H1 (cell line): ENCODE data around the gene RAD51B. TPM values are rescaled to one million over a fixed set of nuclear protein-coding genes. Genes with fewer than 3 reads are reported as not detected.

Experiments
- CTCF ChIA-PET: fragments of 300-600 bp; sonication (Branson Sonifier 250); formaldehyde crosslinking; loops from one replicate; lab custom pipeline; 2021; ENCODE audit not compliant: partially characterized antibody; lab: Charles Lee
- POLR2A ChIA-PET: fragments of 300-600 bp; sonication (Branson Sonifier 250); formaldehyde crosslinking; loops from one replicate; lab custom pipeline; 2021; ENCODE audit warnings: inconsistent platforms; ENCODE audit not compliant: partially characterized antibody; lab: Charles Lee
- DNase-seq, 2 experiments: peaks; one replicate each; pipeline versions ENCODE4 v3.0.0 to v3.0.0-alpha.2; 2010 to 2022; ENCODE audit warnings: low spot score in 2 of 2, low read depth in 1 of 2, mixed read lengths in 1 of 2
- FAIRE-seq: peaks from 2 replicates; lab custom pipeline; 2011; peaks lifted over from hg19 to GRCh38; lab: Jason Lieb, UNC
- H2AFZ ChIP-seq: 2 replicates; pipeline ENCODE4 v1.8.1; 2012; ENCODE audit warnings: low read length, inconsistent platforms
- H2AK5ac ChIP-seq: 2 replicates; pipeline ENCODE4 v1.6.1; 2013; ENCODE audit warnings: low read depth, low read length
- H2BK120ac ChIP-seq: replicated peaks from 2 replicates; pipeline ENCODE3; 2013; ENCODE audit warnings: low read depth, low read length, inconsistent platforms
- H2BK12ac ChIP-seq: 2 replicates; pipeline ENCODE4 v1.6.1; 2013; ENCODE audit warnings: low read depth, low read length
- H2BK15ac ChIP-seq: 2 replicates; pipeline ENCODE4 v1.6.1; 2013; ENCODE audit warnings: low read length
- H2BK20ac ChIP-seq: 2 replicates; pipeline ENCODE4 v1.6.1; 2013; ENCODE audit warnings: low read length
- H2BK5ac ChIP-seq: 2 replicates; pipeline ENCODE4 v1.6.1; 2013; ENCODE audit warnings: low read depth, low read length
- H3K14ac ChIP-seq: 2 replicates; pipeline ENCODE4 v1.6.1; 2013; ENCODE audit warnings: inconsistent platforms; ENCODE audit not compliant: insufficient read length
- H3K18ac ChIP-seq: 2 replicates; pipeline ENCODE4 v1.6.1; 2013; ENCODE audit warnings: low read length; ENCODE audit errors: extremely low read depth
- H3K23ac ChIP-seq: 2 replicates; pipeline ENCODE4 v1.6.1; 2013; ENCODE audit warnings: inconsistent platforms; ENCODE audit not compliant: insufficient read length
- H3K23me2 ChIP-seq: 2 replicates; pipeline ENCODE4 v1.6.1; 2013; ENCODE audit warnings: low read depth, low read length
- H3K27ac ChIP-seq: 2 replicates; pipeline ENCODE4 v1.6.1; 2011; ENCODE audit warnings: low read depth, low read length, inconsistent platforms
- H3K27me3 ChIP-seq, 4 experiments: replicated peaks in 1 of 4; 1 replicate in 1 of 4; 2 replicates in 3 of 4; pipeline versions ENCODE4 v1.6.1 to v1.8.1; 2011 to 2013; ENCODE audit warnings: low read length in 3 of 4, mild to moderate bottlenecking in 3 of 4, inconsistent platforms in 2 of 4, mixed read lengths in 2 of 4, moderate library complexity in 1 of 4; ENCODE audit not compliant: control insufficient read depth in 3 of 4, insufficient read depth in 3 of 4; ENCODE audit errors: extremely low read depth in 1 of 4
- H3K36me3 ChIP-seq, 4 experiments: 2 replicates each; pipeline versions ENCODE4 v1.6.1 to v1.8.1; 2011 to 2013; ENCODE audit warnings: mild to moderate bottlenecking in 4 of 4, low read length in 3 of 4, moderate library complexity in 2 of 4, control low read depth in 1 of 4, inconsistent platforms in 1 of 4; ENCODE audit not compliant: insufficient read depth in 4 of 4, control insufficient read depth in 2 of 4
- H3K4ac ChIP-seq: replicated peaks from 2 replicates; pipeline ENCODE3; 2013; ENCODE audit warnings: low read length, low read depth, mixed read lengths, inconsistent platforms; ENCODE audit not compliant: insufficient read length
- H3K4me1 ChIP-seq, 4 experiments: replicated peaks in 1 of 4; 1 replicate in 1 of 4; 2 replicates in 3 of 4; pipeline versions ENCODE4 v1.6.1 to v1.8.1; 2011 to 2013; ENCODE audit warnings: low read length in 3 of 4, inconsistent platforms in 2 of 4, mixed read lengths in 1 of 4; ENCODE audit not compliant: insufficient read depth in 4 of 4, control insufficient read depth in 3 of 4
- H3K4me2 ChIP-seq, 2 experiments: 2 replicates each; pipeline versions ENCODE4 v1.6.1 to v1.8.1; 2011 to 2013; ENCODE audit warnings: low read depth in 2 of 2, low read length in 2 of 2, control low read depth in 1 of 2, inconsistent platforms in 1 of 2, mild to moderate bottlenecking in 1 of 2; ENCODE audit not compliant: insufficient read depth in 1 of 2
- H3K4me3 ChIP-seq, 4 experiments: fragments of 200-600, 300-600 bp in 1 of 4; sonication (generic), shearing (Covaris generic), sonication (Bioruptor Twin) in 1 of 4; 2 replicates each; pipeline versions ENCODE4 v1.5.1 to v1.8.1; 2011 to 2016; ENCODE audit warnings: low read length in 4 of 4, low read depth in 3 of 4, control low read depth in 2 of 4, inconsistent platforms in 2 of 4, mild to moderate bottlenecking in 2 of 4, mixed read lengths in 1 of 4, moderate library complexity in 1 of 4; ENCODE audit not compliant: insufficient read depth in 2 of 4; ENCODE audit errors: extremely low read depth in 1 of 4
- H3K56ac ChIP-seq: replicated peaks from 2 replicates; pipeline ENCODE3; 2013; ENCODE audit warnings: low read depth, mild to moderate bottlenecking, mixed read lengths, low read length, inconsistent platforms; ENCODE audit not compliant: insufficient read length
- H3K79me1 ChIP-seq: 2 replicates; pipeline ENCODE4 v1.6.1; 2013; ENCODE audit warnings: low read depth, low read length, control low read depth
- H3K79me2 ChIP-seq, 2 experiments: 2 replicates each; pipeline versions ENCODE4 v1.6.1 to v1.8.1; 2012 to 2013; ENCODE audit warnings: low read length in 2 of 2, mild to moderate bottlenecking in 2 of 2, inconsistent platforms in 1 of 2; ENCODE audit not compliant: insufficient read depth in 2 of 2, control insufficient read depth in 1 of 2
- H3K9ac ChIP-seq, 4 experiments: replicated peaks in 1 of 4; 1 replicate in 1 of 4; 2 replicates in 3 of 4; pipeline versions ENCODE4 v1.6.1 to v1.8.1; 2011 to 2013; ENCODE audit warnings: low read depth in 3 of 4, low read length in 3 of 4, control low read depth in 2 of 4, mild to moderate bottlenecking in 2 of 4, moderate library complexity in 2 of 4, inconsistent platforms in 1 of 4; ENCODE audit errors: extremely low read depth in 1 of 4
- H3K9me3 ChIP-seq, 2 experiments: 2 replicates each; pipeline versions ENCODE4 v1.6.1 to v1.8.1; 2012 to 2013; ENCODE audit warnings: mild to moderate bottlenecking in 2 of 2, moderate library complexity in 2 of 2, control low read depth in 1 of 2, inconsistent platforms in 1 of 2, low read depth in 1 of 2, low read length in 1 of 2, mixed read lengths in 1 of 2; ENCODE audit not compliant: insufficient read depth in 2 of 2
- H4K20me1 ChIP-seq, 2 experiments: replicated peaks in 1 of 2; 2 replicates each; pipeline versions ENCODE3 to v1.8.1; 2011 to 2013; ENCODE audit warnings: inconsistent platforms in 2 of 2, low read length in 2 of 2, mild to moderate bottlenecking in 1 of 2; ENCODE audit not compliant: insufficient read depth in 2 of 2, control insufficient read depth in 1 of 2
- H4K5ac ChIP-seq: 2 replicates; pipeline ENCODE4 v1.6.1; 2013; ENCODE audit warnings: low read length, low read depth, mixed read lengths, inconsistent platforms; ENCODE audit not compliant: insufficient read length
- H4K8ac ChIP-seq: 2 replicates; pipeline ENCODE4 v1.8.0; 2013; ENCODE audit warnings: mild to moderate bottlenecking, moderate library complexity, low read length, inconsistent platforms; ENCODE audit not compliant: insufficient read depth; ENCODE audit errors: extremely low read depth
- H4K91ac ChIP-seq: replicated peaks from 2 replicates; pipeline ENCODE3; 2013; ENCODE audit warnings: low read length, mixed read lengths, inconsistent platforms; ENCODE audit not compliant: insufficient read length
- ASH2L ChIP-seq: fragments of 200-600, 300-600 bp; sonication (generic); IDR thresholded peaks from one replicate; pipeline ENCODE4 v1.7.1; 2017; ENCODE audit warnings: low read length
- BCL11A ChIP-seq, 2 experiments: IDR thresholded peaks; one replicate each; pipeline ENCODE4 v1.6.1; 2011; ENCODE audit warnings: low read depth in 2 of 2, low read length in 2 of 2, mild to moderate bottlenecking in 2 of 2
- CHD2 ChIP-seq: IDR thresholded peaks from 2 replicates; pipeline ENCODE4 v1.6.1; 2012; ENCODE audit warnings: low read length, improper control_type of control experiment
- CTBP2 ChIP-seq: IDR thresholded peaks from 2 replicates; pipeline ENCODE4 v1.7.0; 2011; ENCODE audit warnings: borderline replicate concordance, mild to moderate bottlenecking, moderate library complexity, mixed read lengths, low read length; ENCODE audit not compliant: insufficient read depth, insufficient read length
- HDAC6 ChIP-seq: IDR thresholded peaks from one replicate; pipeline ENCODE4 v1.7.1; 2012; ENCODE audit warnings: low read depth, mild to moderate bottlenecking, inconsistent platforms, low read length, moderate library complexity
- JUND ChIP-seq: IDR thresholded peaks from 2 replicates; pipeline ENCODE4 v1.6.1; 2011; ENCODE audit warnings: mild to moderate bottlenecking, improper control_type of control experiment, low read length
- KDM1A ChIP-seq: fragments of 200-600, 300-600 bp; sonication (generic); IDR thresholded peaks from 2 replicates; pipeline ENCODE4 v1.7.1; 2016; ENCODE audit warnings: mild to moderate bottlenecking, low read length, borderline replicate concordance
- RAD21 ChIP-seq, 2 experiments: IDR thresholded peaks in 1 of 2; conservative IDR thresholded peaks in 1 of 2; 2 replicates each; pipeline ENCODE4 v1.6.1; 2011; ENCODE audit warnings: low read depth in 2 of 2, low read length in 2 of 2, improper control_type of control experiment in 1 of 2, inconsistent platforms in 1 of 2, mild to moderate bottlenecking in 1 of 2, moderate library complexity in 1 of 2
- RBBP5 ChIP-seq: IDR thresholded peaks from 2 replicates; pipeline ENCODE4 v1.7.1; 2012; ENCODE audit warnings: low read depth, mild to moderate bottlenecking, inconsistent platforms, low read length, moderate library complexity, borderline replicate concordance
- RFX5 ChIP-seq: IDR thresholded peaks from 2 replicates; pipeline ENCODE4 v1.6.1; 2011; ENCODE audit warnings: low read depth, low read length, improper control_type of control experiment, borderline replicate concordance
- SAP30 ChIP-seq: fragments of 300-600 bp; sonication (generic); IDR thresholded peaks from 2 replicates; pipeline ENCODE4 v1.7.1; 2012; ENCODE audit warnings: low read length, moderate library complexity, mild to moderate bottlenecking, inconsistent platforms; ENCODE audit not compliant: insufficient read depth, insufficient replicate concordance
- SIX5 ChIP-seq: IDR thresholded peaks from 2 replicates; pipeline ENCODE4 v1.6.1; 2011; ENCODE audit warnings: mild to moderate bottlenecking, low read depth, low read length
- SP2 ChIP-seq: IDR thresholded peaks from 2 replicates; pipeline ENCODE4 v1.6.1; 2012; ENCODE audit warnings: mild to moderate bottlenecking, low read length, inconsistent platforms
- WGBS, 2 experiments: shearing (Covaris generic) in 1 of 2; methylation state at CpG; one replicate each; pipeline versions ENCODE4 v1.1.6 to v1.1.7; 2013 to 2015; ENCODE audit warnings: low lambda C conversion rate in 2 of 2, mixed read lengths in 2 of 2, inconsistent platforms in 1 of 2, low coverage in 1 of 2, missing lambda C conversion rate in 1 of 2; ENCODE audit not compliant: insufficient replicate concordance in 2 of 2, insufficient coverage in 1 of 2, insufficient read length in 1 of 2; ENCODE audit errors: extremely low coverage in 1 of 2, missing lambda C conversion rate in 1 of 2; 5-methylcytosine and 5-hydroxymethylcytosine counted together
- polyA plus RNA-seq, 7 experiments: library from polyadenylated mRNA; depleted of rRNA in 3 of 7; stranded (reverse) in 5 of 7; unstranded in 2 of 7; fragments of >200 nt in 5 of 7; fragments of 200-250 nt in 2 of 7; gene quantifications; 1 replicate in 5 of 7; 2 replicates in 1 of 7; 4 replicates in 1 of 7; pipeline versions ENCODE4 v1.2.1 to v1.2.3, GENCODE V29; 2011 to 2013; ENCODE audit warnings: missing spikeins in 2 of 7, mixed read lengths in 2 of 7
- total RNA-seq: library from RNA; stranded (reverse); fragmentation: NEBNext Ultra II Directional; extraction: Animal tissue kit (Norgen Biotek cat#: 25700); gene quantifications from 2 replicates; pipeline ENCODE4 v1.2.1, GENCODE V29; 2021

The RAD51B gene
- total and polyA plus RNA-seq, 2 of the 8 experiments (the other 6 are each of a cell fraction or from before 2014, with no cell fraction given): 3.9 to 14.9 TPM

GRCh38 chr14:68528040-68528687, 708.6 kb downstream of the RAD51B start:
- no peaks in the 10 kb centered on the region for H3K79me1 ChIP-seq
- no peak overlapping the region for H3K14ac ChIP-seq
- H3K9me3 ChIP-seq: peaks cover 7 to 13% of the 10 kb centered on the region in 2 experiments; a peak in 2 of 4 replicates
- no peaks in the 10 kb centered on the region for H3K27me3 ChIP-seq
- no peak overlapping the region for H3K27ac ChIP-seq
- ChIA-PET CTCF (interaction anchor here (1.0 kb wide), 1 partner anchor 29 kb away, joined by 3 read pairs; no protein-coding TSS in a partner anchor), POLR2A (interaction anchor here (0.9 kb wide), 1 partner anchor 22 kb away, joined by 3 read pairs; no protein-coding TSS in a partner anchor)
- H3K4me2 ChIP-seq: no peak overlapping the region
- H3K79me2 ChIP-seq: no peaks in the 10 kb centered on the region
- no peak overlapping the region for H3K18ac ChIP-seq
- WGBS, 2 experiments: 92% methylated on average over 2 of the region's 2 CpGs; no CpG with 5 or more reads in 1 of the 2 experiments
- no peak overlapping the region for H4K5ac ChIP-seq
- H2BK5ac ChIP-seq: no peak overlapping the region
- no peak overlapping the region for H3K23ac ChIP-seq
- H2AK5ac ChIP-seq: no peak overlapping the region
- no peak overlapping the region for H4K8ac ChIP-seq
- H3K9ac ChIP-seq: no peak overlapping the region
- H2BK15ac ChIP-seq: no peak overlapping the region
- no peak overlapping the region for H2AFZ ChIP-seq
- H3K36me3 ChIP-seq: no peaks in the 10 kb centered on the region; a peak in 1 of 8 replicates
- no peak overlapping the region for H4K91ac ChIP-seq
- DNase-seq: no peak
- no peak overlapping the region for H2BK20ac ChIP-seq
- H3K56ac ChIP-seq: no peak overlapping the region
- no peaks in the 10 kb centered on the region; a peak in 1 of 7 replicates for H3K4me1 ChIP-seq
- no peak overlapping the region for H3K4me3 ChIP-seq
- FAIRE-seq: no peak
- H2BK120ac ChIP-seq: no peak overlapping the region
- H3K23me2 ChIP-seq: no peaks in the 10 kb centered on the region
- no peaks in the 10 kb centered on the region for H4K20me1 ChIP-seq
- no peak overlapping the region for H2BK12ac ChIP-seq
- no peak overlapping the region for H3K4ac ChIP-seq
- TF ChIP-seq CHD2 (no peak), RBBP5 (no peak), SP2 (no peak), JUND (no peak), BCL11A (IDR thresholded peaks at IDR 0.05; ENCODE audit: low read depth in 2 of 2, low read length in 2 of 2) (no peak), SAP30 (no peak), RAD21 (IDR thresholded peaks at IDR 0.05 in 1 of 2, conservative IDR thresholded peaks at IDR 0.05 in 1 of 2; ENCODE audit: low read depth in 2 of 2, low read length in 2 of 2) (no peak), HDAC6 (no peak), CTBP2 (no peak), ASH2L (no peak), KDM1A (no peak), SIX5 (no peak), RFX5 (no peak)
